ENCODE measurements around the gene IBA57.

DNA sequence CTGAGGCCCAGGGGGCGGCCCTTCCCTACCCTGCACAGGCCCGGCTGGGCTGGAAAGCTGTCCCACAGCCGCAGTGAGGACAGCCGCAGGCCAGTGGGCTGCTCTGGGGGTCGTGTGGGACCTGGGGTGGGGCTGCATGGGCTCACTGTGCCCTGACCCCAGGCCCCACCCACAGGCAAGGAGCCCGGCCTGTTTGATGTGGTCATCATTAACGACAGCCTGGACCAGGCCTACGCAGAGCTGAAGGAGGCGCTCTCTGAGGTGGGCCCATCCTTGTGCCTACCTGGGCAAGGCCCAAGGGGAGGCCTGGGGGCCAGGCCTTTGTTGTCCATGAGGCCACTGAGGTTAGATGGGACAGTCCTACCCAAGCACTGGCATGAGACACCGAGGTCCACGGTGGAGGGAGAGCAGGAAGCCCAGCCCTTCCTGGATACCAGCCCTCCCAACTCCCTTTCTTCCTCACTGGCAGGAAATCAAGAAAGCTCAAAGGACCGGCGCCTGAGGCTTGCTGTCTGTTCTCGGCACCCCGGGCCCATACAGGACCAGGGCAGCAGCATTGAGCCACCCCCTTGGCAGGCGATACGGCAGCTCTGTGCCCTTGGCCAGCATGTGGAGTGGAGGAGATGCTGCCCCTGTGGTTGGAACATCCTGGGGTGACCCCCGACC lies 17.3 kb upstream of the IBA57 start:
- TF ChIP-seq CTCF (IDR thresholded peaks at IDR 0.05) (no peak), POLR2A (IDR thresholded peaks at IDR 0.05) (no peak)
